HCT116 (cell line): ENCODE measurements around the gene RAB25. TPM values are rescaled to one million over a fixed set of nuclear protein-coding genes. Genes with fewer than 3 reads are reported as not detected.

ENCODE experiments used
- ATAC-seq: fragments of 200-7000 bp; cut with Tn5 transposase; 2 replicates; pipeline ENCODE4 v1.9.1; 2020; ENCODE audit warnings: mild to moderate bottlenecking, moderate library complexity
- BruUV-seq: library from RNA; stranded (reverse); fragments of 400-500 nt; replicated peaks from 2 replicates; lab custom pipeline; 2021; lab: Mats Ljungman, UMichigan
- CTCF ChIA-PET: fragments of 300-600 bp; sonication (Branson Sonifier 250); formaldehyde crosslinking; loops from one replicate; lab custom pipeline; 2021; ENCODE audit warnings: antibody characterized with exemption; lab: Charles Lee
- POLR2A ChIA-PET: fragments of 300-600, 350-600 bp; sonication (Branson Sonifier 250); formaldehyde crosslinking; loops from one replicate; lab custom pipeline; 2021; ENCODE audit warnings: antibody characterized with exemption; lab: Charles Lee
- RAD21 ChIA-PET, 2 experiments: fragments of 300-600 bp; sonication (Branson Sonifier 250); formaldehyde crosslinking; loops; one replicate each; lab custom pipeline; 2023; ENCODE audit warnings: low total read pairs in 2 of 2; ENCODE audit not compliant: uncharacterized antibody in 2 of 2, unreplicated experiment in 2 of 2, low non-redundant PET in 1 of 2; lab: Charles Lee
- DNase-seq: peaks from one replicate; pipeline ENCODE4 v3.0.0-alpha.2; 2010; ENCODE audit warnings: low read depth, low spot score
- H2AFZ ChIP-seq: fragments of 200-600 bp; shearing (Covaris generic), sonication (generic); 2 replicates; pipeline ENCODE4 v1.6.1; 2017; ENCODE audit warnings: low read depth, mixed run types, mixed read lengths, antibody characterized with exemption, low read length; ENCODE audit not compliant: poor library complexity, severe bottlenecking
- H3K27ac ChIP-seq: 2 replicates; pipeline ENCODE4 v1.5.1; 2012; ENCODE audit warnings: low read depth, low read length
- H3K27me3 ChIP-seq: fragments of 200-600 bp; sonication (generic); 2 replicates; pipeline ENCODE4 v1.6.1; 2016; ENCODE audit warnings: mixed run types, low read length, mixed read lengths; ENCODE audit not compliant: insufficient read depth
- H3K36me3 ChIP-seq, 2 experiments: fragments of 200-500 bp in 1 of 2; fragments of 200-600 bp in 1 of 2; sonication (Bioruptor generic) in 1 of 2; sonication (generic) in 1 of 2; 2 replicates each; pipeline versions ENCODE4 v1.5.1 to v1.6.1; 2014 to 2016; ENCODE audit warnings: low read length in 2 of 2, inconsistent platforms in 1 of 2, mixed read lengths in 1 of 2, mixed run types in 1 of 2; ENCODE audit not compliant: insufficient read depth in 2 of 2, control insufficient read depth in 1 of 2
- H3K4me1 ChIP-seq, 2 experiments: fragments of 200-600 bp in 1 of 2; sonication (generic) in 1 of 2; 2 replicates each; pipeline versions ENCODE4 v1.5.1 to v1.6.1; 2012 to 2017; ENCODE audit warnings: low read length in 2 of 2, inconsistent platforms in 1 of 2, mild to moderate bottlenecking in 1 of 2, mixed read lengths in 1 of 2, mixed run types in 1 of 2, moderate library complexity in 1 of 2; ENCODE audit not compliant: insufficient read depth in 2 of 2, control insufficient read depth in 1 of 2
- H3K4me2 ChIP-seq: fragments of 200-600 bp; sonication (generic); 2 replicates; pipeline ENCODE4 v1.6.1; 2017; ENCODE audit warnings: mixed run types, low read length, mixed read lengths
- H3K4me3 ChIP-seq, 2 experiments: fragments of 200-600 bp in 1 of 2; sonication (generic) in 1 of 2; replicated peaks in 1 of 2; 2 replicates each; pipeline ENCODE4 v1.5.1; 2011 to 2016; ENCODE audit warnings: low read length in 2 of 2, control low read depth in 1 of 2, low read depth in 1 of 2, mild to moderate bottlenecking in 1 of 2, mixed read lengths in 1 of 2, mixed run types in 1 of 2
- H3K79me2 ChIP-seq: fragments of 200-600 bp; sonication (generic); 2 replicates; pipeline ENCODE4 v1.6.1; 2017; ENCODE audit warnings: mild to moderate bottlenecking, mixed run types, low read length, moderate library complexity, mixed read lengths; ENCODE audit not compliant: insufficient read depth
- H3K9ac ChIP-seq: fragments of 200-600 bp; sonication (generic); 2 replicates; pipeline ENCODE4 v1.6.1; 2016; ENCODE audit warnings: low read length, mixed read lengths
- H3K9me2 ChIP-seq: fragments of 200-600 bp; sonication (generic), shearing (Covaris generic); 2 replicates; pipeline ENCODE4 v1.6.1; 2017; ENCODE audit warnings: mixed run types, mild to moderate bottlenecking, moderate library complexity; ENCODE audit not compliant: insufficient read depth
- H3K9me3 ChIP-seq, 2 experiments: fragments of 200-500 bp in 1 of 2; fragments of 200-600 bp in 1 of 2; sonication (Bioruptor generic) in 1 of 2; sonication (generic) in 1 of 2; 2 replicates each; pipeline ENCODE4 v1.6.1; 2014 to 2017; ENCODE audit warnings: low read length in 2 of 2, mixed read lengths in 2 of 2, inconsistent platforms in 1 of 2, low read depth in 1 of 2, mild to moderate bottlenecking in 1 of 2, mixed run types in 1 of 2, moderate library complexity in 1 of 2; ENCODE audit not compliant: control insufficient read depth in 1 of 2, insufficient read depth in 1 of 2
- H4K20me1 ChIP-seq: fragments of 200-600 bp; sonication (generic), shearing (Covaris generic); 2 replicates; pipeline ENCODE4 v1.6.1; 2017; ENCODE audit warnings: mixed run types, mild to moderate bottlenecking, moderate library complexity; ENCODE audit not compliant: insufficient read depth
- CBX3 ChIP-seq: IDR thresholded peaks from 2 replicates; pipeline ENCODE4 v1.6.1; 2012; ENCODE audit warnings: low read depth
- CEBPB ChIP-seq: IDR thresholded peaks from 2 replicates; pipeline ENCODE4 v1.6.1; 2012; ENCODE audit warnings: low read depth
- EGR1 ChIP-seq: IDR thresholded peaks from 2 replicates; pipeline ENCODE4 v1.6.1; 2012; ENCODE audit warnings: low read depth
- EZH2 ChIP-seq: fragments of 200-600 bp; sonication (generic); IDR thresholded peaks from 2 replicates; pipeline ENCODE4 v1.6.1; 2017; ENCODE audit warnings: antibody characterized with exemption, mixed run types
- FOSL1 ChIP-seq: IDR thresholded peaks from 2 replicates; pipeline ENCODE4 v1.6.1; 2012; ENCODE audit warnings: low read depth
- POLR2AphosphoS5 ChIP-seq: IDR thresholded peaks from 2 replicates; pipeline ENCODE4 v1.6.1; 2011; ENCODE audit warnings: mild to moderate bottlenecking, low read depth, low read length, moderate library complexity
- RAD21 ChIP-seq: IDR thresholded peaks from 2 replicates; pipeline ENCODE4 v1.6.1; 2012; ENCODE audit warnings: low read depth, mild to moderate bottlenecking
- SRF ChIP-seq: IDR thresholded peaks from 2 replicates; pipeline ENCODE4 v1.6.1; 2012; ENCODE audit warnings: low read depth
- TCF7L2 ChIP-seq: IDR thresholded peaks from 2 replicates; pipeline ENCODE4 v1.7.0; 2011; ENCODE audit warnings: borderline replicate concordance, inconsistent platforms; ENCODE audit not compliant: insufficient read depth, insufficient read length; ENCODE audit errors: extremely low read depth
- YY1 ChIP-seq: IDR thresholded peaks from 2 replicates; pipeline ENCODE4 v1.6.1; 2011; ENCODE audit warnings: low read length, low read depth, moderate library complexity, mild to moderate bottlenecking; ENCODE audit not compliant: insufficient replicate concordance; ENCODE audit errors: extremely low read depth
- intact Hi-C: fragments of 100-400 bp; cut with micrococcal nuclease; formaldehyde crosslinking; loops from 2 replicates; pipeline ENCODE4 v1.10.0; 2022
- total RNA-seq: library from RNA; stranded (reverse); gene quantifications from one replicate; pipeline ENCODE4 v1.2.1, GENCODE V29; 2021; ENCODE audit not compliant: unreplicated experiment
- TF ChIP-seq, protein P1 (sequence below): IDR thresholded peaks from 2 replicates; pipeline ENCODE4 v1.6.1; 2012
- TF ChIP-seq, protein P2 (sequence below): IDR thresholded peaks from 2 replicates; pipeline ENCODE4 v1.6.1; 2012
- TF ChIP-seq, protein P3 (sequence below): IDR thresholded peaks from 2 replicates; pipeline ENCODE4 v1.6.1; 2012; ENCODE audit warnings: low read depth

RAB25 gene
- total RNA-seq, 1 experiment from 2014 or later = 142 TPM

DNA sequence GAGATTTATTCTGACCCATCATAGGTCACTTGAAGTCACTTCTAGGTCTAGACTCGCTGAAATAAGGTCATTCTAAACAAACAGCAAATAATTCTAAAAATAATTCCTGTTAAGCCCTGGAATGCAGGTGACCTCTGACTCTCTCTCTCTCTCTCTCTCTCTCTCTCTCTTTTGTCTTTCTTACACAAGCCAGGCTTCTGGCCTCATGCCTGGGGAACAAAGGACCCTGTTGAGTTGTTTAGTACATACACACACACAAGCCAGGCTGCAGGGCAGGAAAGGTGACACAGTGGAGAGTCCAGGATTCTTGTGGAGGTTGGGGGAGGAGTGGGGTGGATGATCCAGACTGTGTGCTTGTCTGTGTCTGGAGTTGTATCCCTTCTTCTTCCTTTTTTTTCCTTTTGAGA, 25.3 kb downstream of the RAB25 start:
- TF ChIP-seq, protein P1, sequence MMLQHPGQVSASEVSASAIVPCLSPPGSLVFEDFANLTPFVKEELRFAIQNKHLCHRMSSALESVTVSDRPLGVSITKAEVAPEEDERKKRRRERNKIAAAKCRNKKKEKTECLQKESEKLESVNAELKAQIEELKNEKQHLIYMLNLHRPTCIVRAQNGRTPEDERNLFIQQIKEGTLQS = no peak
- TF ChIP-seq FOSL1 (no peak), SRF (no peak), CEBPB (no peak), POLR2AphosphoS5 (no peak), YY1 (no peak)
- TF ChIP-seq, all 23 proteins: peak for 0
- H3K36me3 ChIP-seq = no peaks in the 10 kb centered on the region
- no peak overlapping the region for H3K9ac ChIP-seq
- ChIA-PET CTCF (no interaction called here), POLR2A (no interaction called here), RAD21 (no interaction called here)
- ATAC-seq (no peak), DNase-seq (no peak)
- H3K27me3 ChIP-seq = no peaks in the 10 kb centered on the region
- H3K79me2 ChIP-seq = no peaks in the 10 kb centered on the region
- peak overlapping the region; percentile 2; the same call in 1 of the 2 replicates for H3K4me2 ChIP-seq
- no TSS peak for BruUV-seq
- H3K9me3 ChIP-seq = no peaks in the 10 kb centered on the region
- no peak overlapping the region for H3K4me3 ChIP-seq
- intact Hi-C loops = no loop called here
- H3K4me1 ChIP-seq = peaks cover 14 to 38% of the 10 kb centered on the region in 2 experiments; a peak in 3 of 4 replicates
- H3K27ac ChIP-seq = no peak overlapping the region
- H4K20me1 ChIP-seq = no peaks in the 10 kb centered on the region
- no peak overlapping the region for H2AFZ ChIP-seq
- no peaks in the 10 kb centered on the region for H3K9me2 ChIP-seq

DNA sequence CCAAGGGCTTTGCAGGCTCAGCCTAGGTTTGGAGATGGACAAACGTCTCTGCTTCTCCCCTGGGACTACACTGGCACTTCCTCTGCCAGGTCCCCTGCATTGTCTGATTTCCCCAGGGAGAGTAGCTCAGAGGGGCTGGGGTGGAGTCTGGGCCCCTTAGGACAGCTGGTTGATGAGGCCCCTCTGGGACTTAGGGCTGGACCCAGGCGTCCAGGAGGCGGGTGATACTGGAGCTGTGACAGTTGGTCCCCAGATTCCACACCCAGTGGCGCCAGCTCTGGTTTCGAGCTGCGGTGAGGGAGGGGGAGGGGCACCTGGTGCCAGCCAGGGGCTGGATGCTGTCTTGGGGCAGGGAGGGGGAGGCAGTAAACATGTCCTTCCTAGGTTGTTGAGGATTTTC, 28.7 kb downstream of the RAB25 start:
- no TSS peak for BruUV-seq
- no peaks in the 10 kb centered on the region for H3K9me3 ChIP-seq
- H4K20me1 ChIP-seq = no peaks in the 10 kb centered on the region
- no peak overlapping the region for H3K9ac ChIP-seq
- H2AFZ ChIP-seq = no peak overlapping the region
- H3K36me3 ChIP-seq = no peaks in the 10 kb centered on the region
- no peaks in the 10 kb centered on the region for H3K79me2 ChIP-seq
- no peak overlapping the region for H3K4me3 ChIP-seq
- no peak for TF ChIP-seq POLR2AphosphoS5
- TF ChIP-seq, protein P2, sequence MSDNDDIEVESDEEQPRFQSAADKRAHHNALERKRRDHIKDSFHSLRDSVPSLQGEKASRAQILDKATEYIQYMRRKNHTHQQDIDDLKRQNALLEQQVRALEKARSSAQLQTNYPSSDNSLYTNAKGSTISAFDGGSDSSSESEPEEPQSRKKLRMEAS = no peak
- TF ChIP-seq YY1 = no peak
- no peak for TF ChIP-seq FOSL1
- TF ChIP-seq, protein P3, sequence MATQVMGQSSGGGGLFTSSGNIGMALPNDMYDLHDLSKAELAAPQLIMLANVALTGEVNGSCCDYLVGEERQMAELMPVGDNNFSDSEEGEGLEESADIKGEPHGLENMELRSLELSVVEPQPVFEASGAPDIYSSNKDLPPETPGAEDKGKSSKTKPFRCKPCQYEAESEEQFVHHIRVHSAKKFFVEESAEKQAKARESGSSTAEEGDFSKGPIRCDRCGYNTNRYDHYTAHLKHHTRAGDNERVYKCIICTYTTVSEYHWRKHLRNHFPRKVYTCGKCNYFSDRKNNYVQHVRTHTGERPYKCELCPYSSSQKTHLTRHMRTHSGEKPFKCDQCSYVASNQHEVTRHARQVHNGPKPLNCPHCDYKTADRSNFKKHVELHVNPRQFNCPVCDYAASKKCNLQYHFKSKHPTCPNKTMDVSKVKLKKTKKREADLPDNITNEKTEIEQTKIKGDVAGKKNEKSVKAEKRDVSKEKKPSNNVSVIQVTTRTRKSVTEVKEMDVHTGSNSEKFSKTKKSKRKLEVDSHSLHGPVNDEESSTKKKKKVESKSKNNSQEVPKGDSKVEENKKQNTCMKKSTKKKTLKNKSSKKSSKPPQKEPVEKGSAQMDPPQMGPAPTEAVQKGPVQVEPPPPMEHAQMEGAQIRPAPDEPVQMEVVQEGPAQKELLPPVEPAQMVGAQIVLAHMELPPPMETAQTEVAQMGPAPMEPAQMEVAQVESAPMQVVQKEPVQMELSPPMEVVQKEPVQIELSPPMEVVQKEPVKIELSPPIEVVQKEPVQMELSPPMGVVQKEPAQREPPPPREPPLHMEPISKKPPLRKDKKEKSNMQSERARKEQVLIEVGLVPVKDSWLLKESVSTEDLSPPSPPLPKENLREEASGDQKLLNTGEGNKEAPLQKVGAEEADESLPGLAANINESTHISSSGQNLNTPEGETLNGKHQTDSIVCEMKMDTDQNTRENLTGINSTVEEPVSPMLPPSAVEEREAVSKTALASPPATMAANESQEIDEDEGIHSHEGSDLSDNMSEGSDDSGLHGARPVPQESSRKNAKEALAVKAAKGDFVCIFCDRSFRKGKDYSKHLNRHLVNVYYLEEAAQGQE = no peak
- no peak for TF ChIP-seq TCF7L2
- no peak for TF ChIP-seq CBX3
- TF ChIP-seq EZH2 = no peak
- no peak for TF ChIP-seq SRF
- TF ChIP-seq EGR1 = no peak
- TF ChIP-seq RAD21 = no peak
- TF ChIP-seq, all 23 proteins: peak for 0
- DNase-seq (no peak), ATAC-seq (no peak)
- Histone ChIP-seq H3K4me1 (peaks cover 14 to 20% of the 10 kb centered on the region in 2 experiments; a peak in 3 of 4 replicates), H3K27me3 (no peaks in the 10 kb centered on the region), H3K4me2 (no peak overlapping the region), H3K27ac (no peak overlapping the region), H3K9me2 (no peaks in the 10 kb centered on the region)
- ChIA-PET CTCF (interaction anchor here (1.3 to 4.7 kb wide), 3 partner anchors 34 to 141 kb away, joined by 3 to 27 read pairs (median 4); no protein-coding TSS in a partner anchor), RAD21 (no interaction called here), POLR2A (no interaction called here)
- intact Hi-C loops = loop anchor here (1.0 to 2.0 kb wide), 4 partner anchors 41 to 271 kb away; no protein-coding TSS in a partner anchor
